NCI-H1417 treated with DMSO at 0.1 percent for 48 hours (cell line): Measurements from ENCODE around the gene CALHM3.
A peak's percentile ranks its signal among the peaks of the same experiment; 100 is the strongest.

Experiments used
- DNase-seq: peaks from one replicate; lab custom pipeline; 2025; lab: John Stamatoyannopoulos, UW

Gene CALHM3

GRCh38 chr10:103474077-103474476 is 5.0 kb downstream of the CALHM3 start:
- no peak for DNase-seq

- DNase-seq = peak; percentile 21
These were observed 5.8 kb downstream of the CALHM3 start for GRCh38 chr10:103473261-103473671.

- DNase-seq = no peak
These were observed 7.0 kb downstream of the CALHM3 start for GRCh38 chr10:103472005-103472404.

GRCh38 chr10:103470761-103471653 is 8.0 kb downstream of the CALHM3 start:
- DNase-seq = no peak

- DNase-seq = no peak
These were observed 9.8 kb downstream of the CALHM3 start for GRCh38 chr10:103469201-103469600.

- DNase-seq = no peak
These were observed 11.6 kb downstream of the CALHM3 start for GRCh38 chr10:103467406-103467805.

- DNase-seq = no peak
These were observed 12.3 kb downstream of the CALHM3 start for GRCh38 chr10:103466734-103467133.

- no peak for DNase-seq
These were observed 13.4 kb downstream of the CALHM3 start for GRCh38 chr10:103465411-103466179.

GRCh38 chr10:103463499-103463898 is 15.5 kb downstream of the CALHM3 start:
- DNase-seq = no peak

- no peak for DNase-seq
These were observed 19.4 kb downstream of the CALHM3 start for GRCh38 chr10:103459615-103460014.

- no peak for DNase-seq
These were observed 20.3 kb downstream of the CALHM3 start, which contains the start of gene CALHM1 for GRCh38 chr10:103458720-103459119. Gene CALHM1 (minus strand): TSS chr10:103458900. CDS start chr10:103458751, 149 bp downstream.

GRCh38 chr10:103457896-103458583 is 21.0 kb downstream of the CALHM3 start:
- DNase-seq = no peak

GRCh38 chr10:103457176-103457712 is 21.8 kb downstream of the CALHM3 start:
- no peak for DNase-seq

GRCh38 chr10:103456074-103456660 is 22.9 kb downstream of the CALHM3 start:
- no peak for DNase-seq

- DNase-seq = no peak
These were observed 23.8 kb downstream of the CALHM3 start for GRCh38 chr10:103455235-103455634.

- DNase-seq = no peak
These were observed 25.0 kb downstream of the CALHM3 start for GRCh38 chr10:103454026-103454425.

- DNase-seq = no peak
These were observed 26.4 kb downstream of the CALHM3 start for GRCh38 chr10:103452506-103453230.

- DNase-seq = no peak
These were observed 27.1 kb downstream of the CALHM3 start, which contains the start of gene CALHM2 for GRCh38 chr10:103451831-103452505. Gene CALHM2 (minus strand): TSS chr10:103452370. CDS start chr10:103449941, 2,429 bp downstream.

- no peak for DNase-seq
These were observed 27.8 kb downstream of the CALHM3 start for GRCh38 chr10:103451091-103451813.
